Fibroblast of pulmonary artery (primary cell): ENCODE data around the gene MLST8.

Experiments used
- DNase-seq: peaks from one replicate; pipeline ENCODE4 v3.0.0-alpha.2; 2010; ENCODE audit warnings: low read depth
- H3K4me3 ChIP-seq: replicated peaks from 2 replicates; pipeline ENCODE4 v1.5.1; 2011; ENCODE audit warnings: low read depth, mild to moderate bottlenecking, control low read depth, low read length, moderate library complexity
- TF ChIP-seq, protein P1 (sequence below): IDR thresholded peaks from 2 replicates; pipeline ENCODE4 v1.5.1; 2011; ENCODE audit warnings: mild to moderate bottlenecking, control low read depth, low read length, inconsistent platforms; ENCODE audit errors: missing control alignments

Gene MLST8

DNA sequence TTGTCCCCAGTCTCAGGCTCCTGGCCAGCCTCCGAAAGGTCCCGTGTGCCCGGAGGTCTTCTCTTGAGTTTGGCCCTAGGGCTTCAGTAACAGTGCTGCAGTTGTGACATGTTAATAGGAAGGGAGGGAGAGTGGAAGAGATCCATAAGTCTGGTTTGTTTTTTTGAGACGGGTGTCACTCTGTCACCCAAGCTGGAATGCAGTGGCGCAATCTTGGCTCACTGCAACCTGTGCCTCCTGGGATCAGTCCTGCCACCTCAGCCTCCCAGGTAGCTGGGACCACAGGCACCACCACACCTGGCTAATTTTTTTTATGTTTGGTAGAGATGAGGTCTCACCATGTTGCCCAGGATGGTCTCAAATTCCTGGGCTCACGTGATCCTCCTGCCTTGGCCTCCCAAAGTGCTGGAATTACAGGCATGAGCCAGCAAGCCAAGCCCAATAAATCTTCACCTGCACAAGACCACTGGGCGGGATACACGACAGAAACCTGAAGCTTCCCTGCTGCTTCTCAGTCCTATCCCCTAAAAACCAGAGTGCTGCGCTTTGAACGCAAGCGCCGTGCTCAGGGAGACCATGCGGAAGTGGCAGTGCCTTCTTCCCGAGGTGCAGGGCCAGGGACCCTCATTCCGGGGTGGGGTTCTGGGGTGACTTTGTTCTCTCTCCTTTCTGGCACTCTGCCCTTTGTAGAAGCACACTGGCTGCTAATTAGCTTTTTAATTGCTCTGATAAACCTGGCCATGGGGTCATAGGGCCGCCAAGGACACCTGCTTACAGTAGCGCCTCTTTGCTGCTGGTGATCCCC, 38.8 kb upstream of the MLST8 start:
- TF ChIP-seq, protein P1, sequence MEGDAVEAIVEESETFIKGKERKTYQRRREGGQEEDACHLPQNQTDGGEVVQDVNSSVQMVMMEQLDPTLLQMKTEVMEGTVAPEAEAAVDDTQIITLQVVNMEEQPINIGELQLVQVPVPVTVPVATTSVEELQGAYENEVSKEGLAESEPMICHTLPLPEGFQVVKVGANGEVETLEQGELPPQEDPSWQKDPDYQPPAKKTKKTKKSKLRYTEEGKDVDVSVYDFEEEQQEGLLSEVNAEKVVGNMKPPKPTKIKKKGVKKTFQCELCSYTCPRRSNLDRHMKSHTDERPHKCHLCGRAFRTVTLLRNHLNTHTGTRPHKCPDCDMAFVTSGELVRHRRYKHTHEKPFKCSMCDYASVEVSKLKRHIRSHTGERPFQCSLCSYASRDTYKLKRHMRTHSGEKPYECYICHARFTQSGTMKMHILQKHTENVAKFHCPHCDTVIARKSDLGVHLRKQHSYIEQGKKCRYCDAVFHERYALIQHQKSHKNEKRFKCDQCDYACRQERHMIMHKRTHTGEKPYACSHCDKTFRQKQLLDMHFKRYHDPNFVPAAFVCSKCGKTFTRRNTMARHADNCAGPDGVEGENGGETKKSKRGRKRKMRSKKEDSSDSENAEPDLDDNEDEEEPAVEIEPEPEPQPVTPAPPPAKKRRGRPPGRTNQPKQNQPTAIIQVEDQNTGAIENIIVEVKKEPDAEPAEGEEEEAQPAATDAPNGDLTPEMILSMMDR, result no peak
- DNase-seq, result no peak

DNA sequence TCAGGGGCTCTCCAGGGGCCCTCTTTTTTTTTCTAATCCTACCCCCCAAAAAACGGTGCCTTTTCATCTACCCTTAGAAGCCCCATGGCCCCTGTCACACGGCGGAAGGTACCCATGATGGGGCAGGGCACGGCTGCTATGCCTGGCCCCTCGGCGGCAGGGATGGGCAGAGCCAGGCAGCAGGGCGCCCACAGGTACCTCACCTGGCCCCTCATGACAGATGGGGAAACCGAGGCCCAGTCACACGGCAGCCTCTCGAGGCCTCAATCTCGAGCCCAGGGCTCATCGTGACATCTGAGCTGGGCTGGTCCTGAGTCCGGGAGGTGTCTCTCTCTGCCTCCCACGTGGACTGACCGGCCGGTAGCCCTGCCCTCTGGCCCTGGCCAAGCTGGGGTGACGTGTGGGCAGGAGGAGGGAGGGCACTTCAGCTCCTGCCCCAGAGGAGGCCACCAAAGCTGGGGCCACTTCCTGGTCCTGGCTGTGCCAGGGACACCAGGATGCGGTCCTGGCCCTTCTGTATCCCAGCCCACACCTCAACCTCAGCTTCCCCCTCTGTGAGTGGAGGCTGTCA, 38.1 kb upstream of the MLST8 start:
- TF ChIP-seq, protein P1, result no peak
- H3K4me3 ChIP-seq, result no peak overlapping the region

More for the DNA sequence above, 38.8 kb upstream of the MLST8 start:
- H3K4me3 ChIP-seq, result no peak overlapping the region

DNA sequence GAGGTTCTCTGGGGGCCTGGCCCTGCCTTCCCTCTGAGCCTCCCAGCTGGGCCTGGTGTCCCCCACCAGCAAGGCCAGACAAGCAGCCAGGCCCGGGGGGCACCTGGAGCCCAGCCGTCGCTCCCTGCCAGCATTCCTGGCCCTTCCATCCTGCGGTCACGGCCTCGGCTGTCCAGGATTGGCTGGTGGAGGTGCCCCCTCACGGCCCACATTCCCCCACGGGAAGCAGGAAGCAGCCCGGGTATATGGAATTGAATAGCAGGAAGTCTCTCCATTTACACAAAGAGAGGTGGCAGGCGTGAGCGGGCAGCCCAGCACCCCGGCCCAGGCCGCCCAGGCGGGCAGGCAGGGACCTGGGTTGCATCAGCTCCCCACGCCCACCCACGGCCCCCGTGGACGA, 35.2 kb upstream of the MLST8 start:
- TF ChIP-seq, protein P1, result no peak
- H3K4me3 ChIP-seq, result no peak overlapping the region
- DNase-seq, result no peak

More for the DNA sequence above, 38.1 kb upstream of the MLST8 start:
- no peak for DNase-seq

DNA sequence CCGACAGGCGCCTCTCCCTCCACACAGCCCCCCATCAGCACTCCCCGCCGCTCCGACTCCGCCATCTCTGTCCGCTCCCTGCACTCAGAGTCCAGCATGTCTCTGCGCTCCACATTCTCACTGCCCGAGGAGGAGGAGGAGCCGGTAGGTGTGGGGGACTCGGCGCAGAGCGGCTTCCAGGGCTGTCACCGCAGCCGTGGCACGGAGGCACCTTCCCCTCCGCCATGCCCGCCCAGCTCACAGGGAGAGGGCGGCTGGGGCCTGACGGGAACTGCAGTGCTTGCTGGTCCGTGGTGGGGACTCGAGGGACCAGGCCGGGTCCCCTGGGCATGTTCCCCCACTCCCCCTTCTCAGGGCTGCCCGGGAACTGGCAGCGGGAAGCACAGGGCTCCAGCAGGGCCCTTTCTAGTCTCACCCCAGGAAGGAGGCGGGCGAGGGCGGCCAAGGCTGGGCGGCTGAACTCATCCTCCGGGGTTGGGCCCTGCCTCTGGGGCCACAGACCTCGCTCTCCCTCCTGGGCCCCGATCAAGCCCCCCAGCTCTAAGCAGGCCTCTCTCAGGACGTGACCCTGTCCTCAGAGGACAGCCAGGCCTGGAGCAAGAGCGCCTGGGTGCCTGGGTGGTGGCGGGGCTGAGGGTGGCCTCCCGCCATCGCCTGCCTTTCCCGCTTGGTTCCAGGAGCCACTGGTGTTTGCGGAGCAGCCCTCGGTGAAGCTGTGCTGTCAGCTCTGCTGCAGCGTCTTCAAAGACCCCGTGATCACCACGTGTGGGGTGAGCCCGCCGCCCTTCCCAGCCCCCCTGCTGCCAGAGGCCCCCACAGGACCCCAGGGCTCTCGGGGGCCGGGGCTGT, 34.4 kb upstream of the MLST8 start:
- no peak for DNase-seq
- no peak overlapping the region for H3K4me3 ChIP-seq
- TF ChIP-seq, protein P1, result no peak

DNA sequence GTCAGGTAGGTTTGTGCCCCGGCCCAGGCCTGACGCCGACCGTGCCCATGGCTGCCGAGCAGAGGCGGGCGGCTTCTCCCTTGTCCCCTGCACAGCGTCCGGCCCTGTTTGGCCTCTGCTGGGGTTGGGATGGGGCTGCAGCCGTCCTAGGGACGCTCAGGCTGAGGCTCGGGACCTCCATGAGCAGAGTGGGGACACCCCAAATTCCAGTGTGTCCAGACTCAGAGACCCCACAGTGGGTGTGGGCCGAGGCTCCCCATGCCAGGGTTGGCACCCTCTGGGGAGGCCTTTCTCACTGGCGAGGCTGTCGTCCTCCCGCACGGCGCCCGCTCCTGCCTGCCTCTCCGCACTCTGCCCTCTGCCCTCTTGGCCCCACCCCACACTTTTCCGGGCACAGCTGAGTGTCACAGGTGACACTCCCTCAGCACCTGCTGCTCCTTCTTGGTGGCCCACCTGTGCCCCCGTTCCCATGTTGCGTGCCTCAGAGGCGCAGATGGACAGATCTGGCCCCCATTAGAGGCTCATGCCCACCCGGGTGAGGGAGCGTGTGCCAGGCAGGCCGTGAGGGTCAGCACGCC, 33.6 kb upstream of the MLST8 start:
- H3K4me3 ChIP-seq, result no peak overlapping the region
- TF ChIP-seq, protein P1, result no peak
- no peak for DNase-seq

DNA sequence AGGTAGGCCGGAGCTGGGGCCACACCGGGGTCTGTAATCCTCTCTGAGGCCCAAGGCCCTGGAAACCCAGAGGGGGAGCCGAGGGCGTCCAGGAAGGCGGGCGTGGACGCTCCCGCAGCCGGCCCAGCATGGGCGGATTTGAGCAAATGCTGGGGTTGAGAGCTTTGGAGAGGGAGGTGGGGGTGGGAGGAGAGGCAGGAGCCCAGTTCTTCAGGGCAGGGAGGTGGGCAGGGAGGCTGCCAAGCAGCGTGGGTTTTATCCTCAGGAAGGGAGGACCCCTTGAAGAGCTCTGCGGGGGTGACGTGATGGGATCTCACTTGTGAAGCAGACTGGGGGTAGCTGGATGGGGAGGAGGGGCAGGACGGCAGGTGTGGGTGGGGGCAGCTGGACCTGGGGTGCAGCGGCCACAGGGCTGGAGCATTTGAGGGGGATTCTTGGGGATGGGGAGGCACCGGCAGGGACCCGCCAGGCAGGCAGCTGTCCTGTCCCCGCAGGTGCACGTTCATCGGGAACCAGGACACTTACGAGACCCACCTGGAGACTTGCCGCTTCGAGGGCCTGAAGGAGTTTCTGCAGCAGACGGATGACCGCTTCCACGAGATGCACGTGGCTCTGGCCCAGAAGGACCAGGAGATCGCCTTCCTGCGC, 32.4 kb upstream of the MLST8 start:
- no peak overlapping the region for H3K4me3 ChIP-seq
- TF ChIP-seq, protein P1, result no peak

More for the DNA sequence above, 32.4 kb upstream of the MLST8 start:
- no peak for DNase-seq
